GM23338 (cell line): ENCODE data around the gene BPIFA2. TPM values are rescaled to one million over a fixed set of nuclear protein-coding genes. Genes with fewer than 3 reads are reported as not detected.

Experiments used
- ATAC-seq: fragments of 200-7000 bp; cut with Tn5 transposase; 3 replicates; pipeline ENCODE4 v1.9.1; 2020
- DNase-seq: peaks from one replicate; pipeline ENCODE4 v3.0.0-alpha.2; 2015; ENCODE audit warnings: low spot score
- H2AFZ ChIP-seq: fragments of 200-600 bp; sonication (generic); 2 replicates; pipeline ENCODE4 v1.8.0; 2016; ENCODE audit warnings: antibody characterized with exemption, mild to moderate bottlenecking, moderate library complexity
- H3F3A ChIP-seq: fragments of 200-600 bp; sonication (generic); replicated peaks from 2 replicates; pipeline ENCODE4 v1.8.0; 2017; ENCODE audit warnings: antibody characterized with exemption, mixed run types, low read depth
- H3K27ac ChIP-seq: fragments of 200-600 bp; sonication (generic); 2 replicates; pipeline ENCODE4 v1.6.1; 2016; ENCODE audit warnings: low read depth
- H3K27me3 ChIP-seq: fragments of 200-600 bp; sonication (generic); 2 replicates; pipeline ENCODE4 v1.8.0; 2016; ENCODE audit warnings: mild to moderate bottlenecking, mixed run types, moderate library complexity; ENCODE audit not compliant: insufficient read depth
- H3K36me3 ChIP-seq: fragments of 200-600 bp; sonication (generic); 2 replicates; pipeline ENCODE4 v1.8.0; 2016; ENCODE audit warnings: mild to moderate bottlenecking; ENCODE audit not compliant: insufficient read depth
- H3K4me1 ChIP-seq: fragments of 200-600 bp; sonication (generic); 2 replicates; pipeline ENCODE4 v1.8.0; 2016; ENCODE audit warnings: mild to moderate bottlenecking, moderate library complexity; ENCODE audit not compliant: insufficient read depth
- H3K4me2 ChIP-seq: fragments of 200-600 bp; sonication (generic); 2 replicates; pipeline ENCODE4 v1.7.1; 2017; ENCODE audit warnings: mixed run types
- H3K4me3 ChIP-seq: fragments of 200-600 bp; sonication (generic); 2 replicates; pipeline ENCODE4 v1.6.1; 2016; ENCODE audit warnings: mixed run types
- H3K79me2 ChIP-seq: fragments of 200-600 bp; sonication (generic); replicated peaks from 2 replicates; pipeline ENCODE4 v1.8.0; 2017; ENCODE audit warnings: mild to moderate bottlenecking; ENCODE audit not compliant: insufficient read depth
- H3K9me2 ChIP-seq: fragments of 200-600 bp; sonication (generic); 2 replicates; pipeline ENCODE4 v1.8.0; 2017; ENCODE audit not compliant: insufficient read depth
- H4K20me1 ChIP-seq: fragments of 200-600 bp; sonication (generic); replicated peaks from 2 replicates; pipeline ENCODE4 v1.8.0; 2017; ENCODE audit warnings: mild to moderate bottlenecking; ENCODE audit not compliant: insufficient read depth
- H3K27ac Mint-ChIP-seq: 2 replicates; pipeline ENCODE4 v1.8.0; 2020; ENCODE audit warnings: inconsistent platforms, mild to moderate bottlenecking, moderate library complexity, mixed read lengths
- H3K27me3 Mint-ChIP-seq: 3 replicates; pipeline ENCODE4 v1.8.0; 2022; ENCODE audit warnings: low read depth, mild to moderate bottlenecking, moderate library complexity, mixed read lengths, inconsistent platforms; ENCODE audit not compliant: insufficient read depth, poor library complexity
- H3K36me3 Mint-ChIP-seq: 3 replicates; pipeline ENCODE4 v1.8.0; 2021; ENCODE audit warnings: low read depth, mild to moderate bottlenecking, inconsistent platforms, moderate library complexity, mixed read lengths
- H3K4me1 Mint-ChIP-seq: 3 replicates; pipeline ENCODE4 v1.8.0; 2020; ENCODE audit warnings: mild to moderate bottlenecking, inconsistent platforms, mixed read lengths
- H3K4me3 Mint-ChIP-seq: 3 replicates; pipeline ENCODE4 v1.8.0; 2021; ENCODE audit warnings: moderate library complexity, mild to moderate bottlenecking, inconsistent platforms, mixed read lengths
- H3K9me3 Mint-ChIP-seq: 3 replicates; pipeline ENCODE4 v1.8.0; 2020; ENCODE audit warnings: moderate library complexity, mild to moderate bottlenecking, inconsistent platforms, mixed read lengths
- CREB1 ChIP-seq: fragments of 250-450 bp; sonication (Bioruptor Pico); IDR thresholded peaks from 2 replicates; pipeline ENCODE4 v1.5.0; 2020; ENCODE audit warnings: low read depth, mild to moderate bottlenecking, moderate library complexity
- EZH2 ChIP-seq: fragments of 200-600 bp; sonication (generic); IDR thresholded peaks from one replicate; pipeline ENCODE4 v1.8.0; 2017; ENCODE audit warnings: antibody characterized with exemption, mild to moderate bottlenecking, low read depth; ENCODE audit not compliant: unreplicated experiment
- EZH2phosphoT487 ChIP-seq: fragments of 200-600 bp; sonication (generic); IDR thresholded peaks from one replicate; pipeline ENCODE4 v1.8.1; 2018; ENCODE audit warnings: antibody characterized with exemption; ENCODE audit not compliant: unreplicated experiment
- JUNB ChIP-seq: IDR thresholded peaks from one replicate; pipeline ENCODE4 v1.6.1; 2016; ENCODE audit warnings: antibody characterized with exemption; ENCODE audit not compliant: unreplicated experiment
- NANOG ChIP-seq: IDR thresholded peaks from 2 replicates; pipeline ENCODE4 v1.6.1; 2016; ENCODE audit warnings: antibody characterized with exemption, borderline replicate concordance
- POLR2AphosphoS5 ChIP-seq: IDR thresholded peaks from 2 replicates; pipeline ENCODE4 v1.6.1; 2016; ENCODE audit warnings: antibody characterized with exemption, low read depth
- STAT1 ChIP-seq: IDR thresholded peaks from one replicate; pipeline ENCODE4 v1.6.1; 2016; ENCODE audit warnings: antibody characterized with exemption; ENCODE audit not compliant: unreplicated experiment
- ZNF114 ChIP-seq: fragments of 250-450 bp; sonication (Bioruptor Pico); IDR thresholded peaks from 2 replicates; pipeline ENCODE4 v1.5.0; 2020; ENCODE audit warnings: mild to moderate bottlenecking, moderate library complexity
- ZNF331 ChIP-seq: fragments of 250-450 bp; sonication (Bioruptor Pico); IDR thresholded peaks from 2 replicates; pipeline ENCODE4 v1.5.0; 2020; ENCODE audit warnings: low read depth, mild to moderate bottlenecking, moderate library complexity
- polyA plus RNA-seq: library from polyadenylated mRNA; unstranded; fragments of >200 nt; fragmentation: Nextera tagmentation; extraction: Ambion mirVana; gene quantifications from 2 replicates; pipeline ENCODE4 v1.2.1, GENCODE V29; 2016
- total RNA-seq: library from RNA; depleted of rRNA; stranded (reverse); fragments of >200 nt; shearing (Covaris generic); gene quantifications from 2 replicates; pipeline ENCODE4 v1.2.3, GENCODE V29; 2014
- TF ChIP-seq, protein P1 (sequence below): IDR thresholded peaks from one replicate; pipeline ENCODE4 v1.6.1; 2018; ENCODE audit warnings: antibody characterized with exemption; ENCODE audit not compliant: unreplicated experiment
- TF ChIP-seq, protein P2 (sequence below): IDR thresholded peaks from 2 replicates; pipeline ENCODE4 v1.6.1; 2016; ENCODE audit warnings: antibody characterized with exemption
- TF ChIP-seq, protein P3 (sequence below): fragments of 250-450 bp; sonication (Bioruptor Pico); IDR thresholded peaks from 2 replicates; pipeline ENCODE4 v1.5.0; 2020; ENCODE audit warnings: mild to moderate bottlenecking, moderate library complexity
- TF ChIP-seq, protein P4 (sequence below), 2 experiments: fragments of 200-600 bp in 1 of 2; sonication (generic) in 1 of 2; conservative IDR thresholded peaks; 2 replicates each; pipeline versions ENCODE4 v1.5.1 to v1.6.1; 2016 to 2017; ENCODE audit warnings: antibody characterized with exemption in 2 of 2, low read depth in 2 of 2, mild to moderate bottlenecking in 2 of 2, moderate library complexity in 1 of 2

The BPIFA2 gene
- total and polyA plus RNA-seq, 2 experiments from 2014 or later, result not detected

DNA sequence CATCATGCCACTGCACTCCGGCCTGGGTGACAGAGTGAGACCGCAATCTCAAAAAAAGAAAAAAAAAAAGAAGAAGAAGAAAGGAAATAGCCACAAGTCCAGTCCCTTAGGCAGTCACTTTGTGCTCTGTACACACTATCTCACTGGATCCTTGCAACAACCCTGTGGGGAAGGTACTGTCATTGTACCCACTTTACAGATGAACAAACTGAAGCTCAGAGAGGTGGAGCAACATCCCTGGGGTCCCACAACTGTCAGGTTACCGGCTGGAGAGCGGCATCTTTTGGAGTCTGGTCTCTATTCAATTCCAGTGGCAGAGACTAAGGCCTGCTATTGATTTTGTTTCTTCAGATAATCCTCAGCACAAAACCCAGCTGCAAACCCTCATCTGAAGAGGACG lies 12.2 kb downstream of the BPIFA2 start:
- no peak overlapping the region for H3K4me3 ChIP-seq
- Mint-ChIP-seq H3K4me1 (peaks cover 10% of the 10 kb centered on the region), H3K27ac (no peak overlapping the region), H3K4me3 (no peak overlapping the region), H3K36me3 (no peaks in the 10 kb centered on the region; the same call in 2 of the 3 replicates), H3K9me3 (peaks cover 14% of the 10 kb centered on the region), H3K27me3 (peaks cover 4% of the 10 kb centered on the region)
- H3K27ac ChIP-seq, result no peak overlapping the region
- no peaks in the 10 kb centered on the region for H3K9me2 ChIP-seq
- no peaks in the 10 kb centered on the region for H3F3A ChIP-seq
- DNase-seq, result no peak
- no peaks in the 10 kb centered on the region for H3K4me1 ChIP-seq
- TF ChIP-seq STAT1 (no peak), CREB1 (CRISPR knock-in tag) (no peak), ZNF114 (CRISPR knock-in tag) (no peak), JUNB (no peak), EZH2 (no peak), POLR2AphosphoS5 (no peak), NANOG (no peak), EZH2phosphoT487 (no peak), ZNF331 (CRISPR knock-in tag) (no peak)
- TF ChIP-seq, protein P1, sequence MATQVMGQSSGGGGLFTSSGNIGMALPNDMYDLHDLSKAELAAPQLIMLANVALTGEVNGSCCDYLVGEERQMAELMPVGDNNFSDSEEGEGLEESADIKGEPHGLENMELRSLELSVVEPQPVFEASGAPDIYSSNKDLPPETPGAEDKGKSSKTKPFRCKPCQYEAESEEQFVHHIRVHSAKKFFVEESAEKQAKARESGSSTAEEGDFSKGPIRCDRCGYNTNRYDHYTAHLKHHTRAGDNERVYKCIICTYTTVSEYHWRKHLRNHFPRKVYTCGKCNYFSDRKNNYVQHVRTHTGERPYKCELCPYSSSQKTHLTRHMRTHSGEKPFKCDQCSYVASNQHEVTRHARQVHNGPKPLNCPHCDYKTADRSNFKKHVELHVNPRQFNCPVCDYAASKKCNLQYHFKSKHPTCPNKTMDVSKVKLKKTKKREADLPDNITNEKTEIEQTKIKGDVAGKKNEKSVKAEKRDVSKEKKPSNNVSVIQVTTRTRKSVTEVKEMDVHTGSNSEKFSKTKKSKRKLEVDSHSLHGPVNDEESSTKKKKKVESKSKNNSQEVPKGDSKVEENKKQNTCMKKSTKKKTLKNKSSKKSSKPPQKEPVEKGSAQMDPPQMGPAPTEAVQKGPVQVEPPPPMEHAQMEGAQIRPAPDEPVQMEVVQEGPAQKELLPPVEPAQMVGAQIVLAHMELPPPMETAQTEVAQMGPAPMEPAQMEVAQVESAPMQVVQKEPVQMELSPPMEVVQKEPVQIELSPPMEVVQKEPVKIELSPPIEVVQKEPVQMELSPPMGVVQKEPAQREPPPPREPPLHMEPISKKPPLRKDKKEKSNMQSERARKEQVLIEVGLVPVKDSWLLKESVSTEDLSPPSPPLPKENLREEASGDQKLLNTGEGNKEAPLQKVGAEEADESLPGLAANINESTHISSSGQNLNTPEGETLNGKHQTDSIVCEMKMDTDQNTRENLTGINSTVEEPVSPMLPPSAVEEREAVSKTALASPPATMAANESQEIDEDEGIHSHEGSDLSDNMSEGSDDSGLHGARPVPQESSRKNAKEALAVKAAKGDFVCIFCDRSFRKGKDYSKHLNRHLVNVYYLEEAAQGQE, result no peak
- TF ChIP-seq, protein P2, sequence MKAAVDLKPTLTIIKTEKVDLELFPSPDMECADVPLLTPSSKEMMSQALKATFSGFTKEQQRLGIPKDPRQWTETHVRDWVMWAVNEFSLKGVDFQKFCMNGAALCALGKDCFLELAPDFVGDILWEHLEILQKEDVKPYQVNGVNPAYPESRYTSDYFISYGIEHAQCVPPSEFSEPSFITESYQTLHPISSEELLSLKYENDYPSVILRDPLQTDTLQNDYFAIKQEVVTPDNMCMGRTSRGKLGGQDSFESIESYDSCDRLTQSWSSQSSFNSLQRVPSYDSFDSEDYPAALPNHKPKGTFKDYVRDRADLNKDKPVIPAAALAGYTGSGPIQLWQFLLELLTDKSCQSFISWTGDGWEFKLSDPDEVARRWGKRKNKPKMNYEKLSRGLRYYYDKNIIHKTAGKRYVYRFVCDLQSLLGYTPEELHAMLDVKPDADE, result no peak
- TF ChIP-seq, protein P3, sequence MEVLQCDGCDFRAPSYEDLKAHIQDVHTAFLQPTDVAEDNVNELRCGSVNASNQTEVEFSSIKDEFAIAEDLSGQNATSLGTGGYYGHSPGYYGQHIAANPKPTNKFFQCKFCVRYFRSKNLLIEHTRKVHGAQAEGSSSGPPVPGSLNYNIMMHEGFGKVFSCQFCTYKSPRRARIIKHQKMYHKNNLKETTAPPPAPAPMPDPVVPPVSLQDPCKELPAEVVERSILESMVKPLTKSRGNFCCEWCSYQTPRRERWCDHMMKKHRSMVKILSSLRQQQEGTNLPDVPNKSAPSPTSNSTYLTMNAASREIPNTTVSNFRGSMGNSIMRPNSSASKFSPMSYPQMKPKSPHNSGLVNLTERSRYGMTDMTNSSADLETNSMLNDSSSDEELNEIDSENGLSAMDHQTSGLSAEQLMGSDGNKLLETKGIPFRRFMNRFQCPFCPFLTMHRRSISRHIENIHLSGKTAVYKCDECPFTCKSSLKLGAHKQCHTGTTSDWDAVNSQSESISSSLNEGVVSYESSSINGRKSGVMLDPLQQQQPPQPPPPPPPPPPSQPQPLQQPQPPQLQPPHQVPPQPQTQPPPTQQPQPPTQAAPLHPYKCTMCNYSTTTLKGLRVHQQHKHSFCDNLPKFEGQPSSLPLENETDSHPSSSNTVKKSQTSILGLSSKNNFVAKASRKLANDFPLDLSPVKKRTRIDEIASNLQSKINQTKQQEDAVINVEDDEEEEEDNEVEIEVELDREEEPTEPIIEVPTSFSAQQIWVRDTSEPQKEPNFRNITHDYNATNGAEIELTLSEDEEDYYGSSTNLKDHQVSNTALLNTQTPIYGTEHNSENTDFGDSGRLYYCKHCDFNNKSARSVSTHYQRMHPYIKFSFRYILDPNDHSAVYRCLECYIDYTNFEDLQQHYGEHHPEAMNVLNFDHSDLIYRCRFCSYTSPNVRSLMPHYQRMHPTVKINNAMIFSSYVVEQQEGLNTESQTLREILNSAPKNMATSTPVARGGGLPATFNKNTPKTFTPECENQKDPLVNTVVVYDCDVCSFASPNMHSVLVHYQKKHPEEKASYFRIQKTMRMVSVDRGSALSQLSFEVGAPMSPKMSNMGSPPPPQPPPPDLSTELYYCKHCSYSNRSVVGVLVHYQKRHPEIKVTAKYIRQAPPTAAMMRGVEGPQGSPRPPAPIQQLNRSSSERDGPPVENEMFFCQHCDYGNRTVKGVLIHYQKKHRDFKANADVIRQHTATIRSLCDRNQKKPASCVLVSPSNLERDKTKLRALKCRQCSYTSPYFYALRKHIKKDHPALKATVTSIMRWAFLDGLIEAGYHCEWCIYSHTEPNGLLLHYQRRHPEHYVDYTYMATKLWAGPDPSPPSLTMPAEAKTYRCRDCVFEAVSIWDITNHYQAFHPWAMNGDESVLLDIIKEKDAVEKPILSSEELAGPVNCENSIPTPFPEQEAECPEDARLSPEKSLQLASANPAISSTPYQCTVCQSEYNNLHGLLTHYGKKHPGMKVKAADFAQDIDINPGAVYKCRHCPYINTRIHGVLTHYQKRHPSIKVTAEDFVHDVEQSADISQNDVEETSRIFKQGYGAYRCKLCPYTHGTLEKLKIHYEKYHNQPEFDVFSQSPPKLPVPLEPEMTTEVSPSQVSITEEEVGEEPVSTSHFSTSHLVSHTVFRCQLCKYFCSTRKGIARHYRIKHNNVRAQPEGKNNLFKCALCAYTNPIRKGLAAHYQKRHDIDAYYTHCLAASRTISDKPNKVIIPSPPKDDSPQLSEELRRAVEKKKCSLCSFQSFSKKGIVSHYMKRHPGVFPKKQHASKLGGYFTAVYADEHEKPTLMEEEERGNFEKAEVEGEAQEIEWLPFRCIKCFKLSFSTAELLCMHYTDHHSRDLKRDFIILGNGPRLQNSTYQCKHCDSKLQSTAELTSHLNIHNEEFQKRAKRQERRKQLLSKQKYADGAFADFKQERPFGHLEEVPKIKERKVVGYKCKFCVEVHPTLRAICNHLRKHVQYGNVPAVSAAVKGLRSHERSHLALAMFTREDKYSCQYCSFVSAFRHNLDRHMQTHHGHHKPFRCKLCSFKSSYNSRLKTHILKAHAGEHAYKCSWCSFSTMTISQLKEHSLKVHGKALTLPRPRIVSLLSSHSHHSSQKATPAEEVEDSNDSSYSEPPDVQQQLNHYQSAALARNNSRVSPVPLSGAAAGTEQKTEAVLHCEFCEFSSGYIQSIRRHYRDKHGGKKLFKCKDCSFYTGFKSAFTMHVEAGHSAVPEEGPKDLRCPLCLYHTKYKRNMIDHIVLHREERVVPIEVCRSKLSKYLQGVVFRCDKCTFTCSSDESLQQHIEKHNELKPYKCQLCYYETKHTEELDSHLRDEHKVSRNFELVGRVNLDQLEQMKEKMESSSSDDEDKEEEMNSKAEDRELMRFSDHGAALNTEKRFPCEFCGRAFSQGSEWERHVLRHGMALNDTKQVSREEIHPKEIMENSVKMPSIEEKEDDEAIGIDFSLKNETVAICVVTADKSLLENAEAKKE (CRISPR knock-in tag), result no peak
- TF ChIP-seq, protein P4, sequence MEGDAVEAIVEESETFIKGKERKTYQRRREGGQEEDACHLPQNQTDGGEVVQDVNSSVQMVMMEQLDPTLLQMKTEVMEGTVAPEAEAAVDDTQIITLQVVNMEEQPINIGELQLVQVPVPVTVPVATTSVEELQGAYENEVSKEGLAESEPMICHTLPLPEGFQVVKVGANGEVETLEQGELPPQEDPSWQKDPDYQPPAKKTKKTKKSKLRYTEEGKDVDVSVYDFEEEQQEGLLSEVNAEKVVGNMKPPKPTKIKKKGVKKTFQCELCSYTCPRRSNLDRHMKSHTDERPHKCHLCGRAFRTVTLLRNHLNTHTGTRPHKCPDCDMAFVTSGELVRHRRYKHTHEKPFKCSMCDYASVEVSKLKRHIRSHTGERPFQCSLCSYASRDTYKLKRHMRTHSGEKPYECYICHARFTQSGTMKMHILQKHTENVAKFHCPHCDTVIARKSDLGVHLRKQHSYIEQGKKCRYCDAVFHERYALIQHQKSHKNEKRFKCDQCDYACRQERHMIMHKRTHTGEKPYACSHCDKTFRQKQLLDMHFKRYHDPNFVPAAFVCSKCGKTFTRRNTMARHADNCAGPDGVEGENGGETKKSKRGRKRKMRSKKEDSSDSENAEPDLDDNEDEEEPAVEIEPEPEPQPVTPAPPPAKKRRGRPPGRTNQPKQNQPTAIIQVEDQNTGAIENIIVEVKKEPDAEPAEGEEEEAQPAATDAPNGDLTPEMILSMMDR (conservative IDR thresholded peaks at IDR 0.05; ENCODE audit: low read depth in 2 of 2), result no peak
- no peak overlapping the region for H3K4me2 ChIP-seq
- no peaks in the 10 kb centered on the region for H4K20me1 ChIP-seq
- no peaks in the 10 kb centered on the region for H3K27me3 ChIP-seq
- H3K36me3 ChIP-seq, result no peaks in the 10 kb centered on the region
- H3K79me2 ChIP-seq, result no peaks in the 10 kb centered on the region
- no peak for ATAC-seq
- H2AFZ ChIP-seq, result no peak overlapping the region
